ENCODE data around the gene AKT1. TPM values are rescaled to one million over a fixed set of nuclear protein-coding genes. Genes with fewer than 3 reads are reported as not detected.

The AKT1 gene
- total RNA-seq, 1 donor from 2014 or later: 112 TPM

- no peaks in the 10 kb centered on the region for H3K27me3 ChIP-seq
- peak overlapping the region; percentile 63 to 92 for H3K4me3 ChIP-seq
- peaks cover 8 to 12% of the 10 kb centered on the region in 2 donors for H3K4me1 ChIP-seq
- intact Hi-C loops (cut with DNase I): loop anchor here (1.0 to 5.0 kb wide), 3 partner anchors 26 to 146 kb away; no protein-coding TSS in a partner anchor
- DNase-seq (ENCODE audit: low spot score in 2 of 2): peak; percentile 54 to 94
- no peaks in the 10 kb centered on the region for H3K36me3 ChIP-seq
- H3K27ac ChIP-seq: peak overlapping the region; percentile 7 to 59
- H3K9me3 ChIP-seq: no peaks in the 10 kb centered on the region
- peak; percentile 56 to 83 (median 79) for TF ChIP-seq CTCF (IDR thresholded peaks at IDR 0.05)
Observed at GRCh38 chr14:104826189-104826860, 30.8 kb upstream of the AKT1 start.

DNA sequence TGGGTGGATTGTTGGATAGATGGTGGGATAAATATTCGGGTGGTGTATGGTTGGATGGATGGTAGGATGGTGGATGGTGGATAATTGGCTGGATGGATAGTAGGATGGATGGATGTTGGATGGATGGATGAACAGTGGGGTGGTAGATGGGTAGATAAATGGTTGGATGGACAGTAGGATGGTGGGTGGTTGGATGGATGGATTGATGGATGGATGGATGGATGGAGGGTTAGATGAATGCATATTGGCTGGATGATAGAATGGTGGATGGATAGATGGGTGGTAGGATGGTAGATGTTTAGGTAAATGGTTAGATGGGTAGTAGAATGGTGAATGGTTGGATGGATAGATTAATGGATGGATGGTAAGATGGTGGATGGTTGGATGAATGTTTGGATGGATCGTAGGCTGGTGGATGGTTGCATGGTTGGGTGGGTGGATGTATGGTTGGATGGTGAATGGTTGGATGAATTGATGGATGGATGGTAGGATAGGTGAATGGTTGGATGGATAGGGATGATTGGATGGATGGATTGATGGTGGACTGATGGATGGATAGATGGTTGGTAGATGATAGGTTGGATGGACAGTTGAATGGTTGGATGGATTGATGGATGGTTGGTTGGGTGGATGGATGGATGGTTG lies 28.9 kb upstream of the AKT1 start:
- intact Hi-C loops (cut with DNase I): no loop called here
- no peak for DNase-seq (ENCODE audit: low spot score in 2 of 2)
- no peak for TF ChIP-seq CTCF (IDR thresholded peaks at IDR 0.05)

GRCh38 chr14:104822821-104823615 lies 27.5 kb upstream of the AKT1 start:
- intact Hi-C loops (cut with DNase I): no loop called here
- no peak for TF ChIP-seq CTCF (IDR thresholded peaks at IDR 0.05)
- no peaks in the 10 kb centered on the region for H3K36me3 ChIP-seq
- DNase-seq (ENCODE audit: low spot score in 2 of 2): no peak
- H3K27ac ChIP-seq: no peak overlapping the region
- H3K27me3 ChIP-seq: no peaks in the 10 kb centered on the region
- H3K9me3 ChIP-seq: no peaks in the 10 kb centered on the region
- no peak overlapping the region for H3K4me3 ChIP-seq
- peaks cover 8 to 12% of the 10 kb centered on the region in 2 donors for H3K4me1 ChIP-seq

More for the DNA sequence above, 28.9 kb upstream of the AKT1 start:
- H3K27me3 ChIP-seq: no peaks in the 10 kb centered on the region
- no peaks in the 10 kb centered on the region for H3K36me3 ChIP-seq
- H3K4me1 ChIP-seq: peaks cover 8 to 12% of the 10 kb centered on the region in 2 donors
- H3K4me3 ChIP-seq: no peak overlapping the region
- H3K9me3 ChIP-seq: no peaks in the 10 kb centered on the region
- no peak overlapping the region for H3K27ac ChIP-seq

GRCh38 chr14:104821971-104822608 lies 26.5 kb upstream of the AKT1 start:
- intact Hi-C loops (cut with DNase I): no loop called here
- H3K27me3 ChIP-seq: no peaks in the 10 kb centered on the region
- H3K4me1 ChIP-seq: peaks cover 10% of the 10 kb centered on the region in 2 donors
- H3K27ac ChIP-seq: no peak overlapping the region
- DNase-seq (ENCODE audit: low spot score in 2 of 2): peak in 1 of 2 donors; percentile 53
- TF ChIP-seq CTCF (IDR thresholded peaks at IDR 0.05): no peak
- H3K4me3 ChIP-seq: no peak overlapping the region
- H3K9me3 ChIP-seq: no peaks in the 10 kb centered on the region
- H3K36me3 ChIP-seq: no peaks in the 10 kb centered on the region

- Histone ChIP-seq H3K9me3 (no peaks in the 10 kb centered on the region), H3K4me1 (peaks cover 11 to 13% of the 10 kb centered on the region in 2 donors), H3K36me3 (no peaks in the 10 kb centered on the region), H3K4me3 (no peak overlapping the region), H3K27me3 (no peaks in the 10 kb centered on the region), H3K27ac (no peak overlapping the region)
- intact Hi-C loops (cut with DNase I): no loop called here
- no peak for TF ChIP-seq CTCF (IDR thresholded peaks at IDR 0.05)
- DNase-seq (ENCODE audit: low spot score in 2 of 2): no peak
Observed at GRCh38 chr14:104821229-104821945, 25.8 kb upstream of the AKT1 start.
